NK-92 (cell line): Measurements from ENCODE around the gene SHOC1.
"Not testable (repeated sequence)": the region's sequence is repeated elsewhere in the genome, so short reads cannot be mapped to it uniquely, and the experiment has no call there.

ENCODE experiments used
- DNase-seq: peaks from one replicate; lab custom pipeline; 2025; ENCODE audit not compliant: unreplicated experiment; lab: John Stamatoyannopoulos, UW

Gene SHOC1

DNA sequence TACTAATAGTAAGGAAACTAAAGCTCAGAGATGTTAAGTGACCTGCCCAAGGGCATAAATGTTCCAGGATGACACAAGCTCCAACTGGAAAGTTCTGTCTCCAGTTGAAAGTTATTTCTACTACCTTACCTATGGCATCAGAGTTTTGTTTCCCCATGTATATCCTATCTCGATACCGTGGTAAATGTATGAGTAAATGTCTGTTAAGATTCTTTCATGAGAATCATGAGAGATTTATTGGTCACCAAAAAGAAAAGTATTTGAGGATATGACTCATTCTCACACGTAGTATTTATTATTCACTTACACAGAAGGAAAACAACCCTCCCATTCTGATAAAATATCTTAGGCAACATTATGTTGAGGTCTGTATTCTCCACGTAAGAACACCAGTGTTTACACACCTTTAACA, 11.1 kb upstream of the SHOC1 start:
- no peak for DNase-seq

DNA sequence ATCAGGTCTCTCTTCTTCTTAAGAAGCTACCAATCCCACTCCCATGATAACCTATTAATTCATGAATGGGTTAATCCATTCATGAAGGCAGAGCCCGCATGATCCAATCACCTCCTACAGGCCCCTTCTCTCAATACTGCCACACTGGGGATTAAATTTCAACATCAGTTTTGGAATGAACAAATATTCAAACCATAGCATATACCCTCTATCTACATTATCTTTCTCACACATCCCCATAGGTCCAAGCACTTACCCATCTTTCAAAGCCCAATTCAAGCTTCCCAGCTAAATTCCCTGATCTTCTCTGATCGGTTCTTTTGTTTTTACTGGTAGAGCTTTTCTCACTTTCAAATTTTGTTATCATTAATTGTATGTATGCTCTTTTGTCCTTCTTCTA, 10.5 kb upstream of the SHOC1 start:
- DNase-seq = no peak

DNA sequence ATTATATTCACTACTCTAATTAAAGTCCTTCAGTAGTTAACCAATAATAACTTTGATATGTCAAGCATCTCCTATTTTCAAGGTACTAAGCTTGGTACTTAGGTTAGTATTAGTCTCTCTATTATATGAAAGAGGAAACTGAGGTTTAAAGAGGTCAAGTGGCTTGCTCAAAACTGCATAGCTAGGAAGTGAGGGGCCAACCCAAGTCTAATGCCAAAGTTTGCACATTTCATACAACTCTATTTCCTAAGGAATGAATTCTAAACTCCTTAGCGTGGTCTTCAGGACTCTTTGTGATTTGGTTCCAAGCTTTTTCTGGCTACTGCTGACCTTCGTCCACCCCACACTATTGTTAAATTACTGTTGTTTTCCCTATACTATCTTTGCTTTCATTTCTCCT, 9.9 kb upstream of the SHOC1 start:
- DNase-seq = no peak

DNA sequence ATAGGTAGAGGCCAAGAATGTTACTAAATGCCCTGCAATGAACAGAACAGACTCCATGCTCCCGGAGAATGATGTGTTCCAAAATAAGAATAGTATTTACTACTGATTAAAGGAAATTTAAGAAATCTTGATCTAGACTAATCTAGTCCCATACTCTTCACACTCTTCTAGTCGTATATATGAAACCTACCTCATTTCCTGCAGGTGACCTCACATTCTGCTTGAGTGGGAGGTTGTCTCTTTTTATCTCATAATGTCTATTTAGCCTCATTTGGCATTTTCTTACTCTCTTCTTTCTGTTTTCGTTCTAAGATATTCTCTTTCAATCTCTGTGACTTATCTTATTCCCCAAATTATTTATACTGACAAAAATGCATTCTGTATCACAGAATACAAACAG, 9.2 kb upstream of the SHOC1 start:
- DNase-seq = no peak

DNA sequence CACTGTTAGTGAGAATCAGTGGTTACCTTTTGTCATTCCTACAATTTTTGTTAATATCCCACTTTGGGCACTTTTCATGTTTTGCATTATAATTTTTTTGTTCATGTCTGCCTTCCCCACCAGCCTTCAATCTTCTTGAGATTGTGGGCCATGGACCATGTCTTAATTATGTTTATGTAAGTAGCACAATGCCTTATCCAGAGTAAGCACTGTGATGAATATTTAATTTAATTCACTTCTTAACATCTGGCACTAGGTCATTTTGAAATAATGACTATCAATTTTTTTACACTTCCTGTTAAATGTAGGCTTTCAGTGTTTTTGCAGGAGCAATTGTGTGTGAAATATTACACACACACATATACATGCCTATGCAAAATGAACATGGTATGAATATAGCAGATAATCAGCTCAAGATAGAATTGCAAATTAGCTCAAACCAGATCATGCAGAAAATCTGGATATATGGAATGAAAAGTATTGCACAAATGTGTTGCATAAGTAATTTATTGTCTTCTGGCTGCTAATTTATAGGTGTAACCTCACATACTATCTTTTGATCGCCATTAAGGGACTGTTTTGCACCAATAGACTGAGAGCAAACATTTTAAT, 5.3 kb upstream of the SHOC1 start:
- no peak for DNase-seq

DNA sequence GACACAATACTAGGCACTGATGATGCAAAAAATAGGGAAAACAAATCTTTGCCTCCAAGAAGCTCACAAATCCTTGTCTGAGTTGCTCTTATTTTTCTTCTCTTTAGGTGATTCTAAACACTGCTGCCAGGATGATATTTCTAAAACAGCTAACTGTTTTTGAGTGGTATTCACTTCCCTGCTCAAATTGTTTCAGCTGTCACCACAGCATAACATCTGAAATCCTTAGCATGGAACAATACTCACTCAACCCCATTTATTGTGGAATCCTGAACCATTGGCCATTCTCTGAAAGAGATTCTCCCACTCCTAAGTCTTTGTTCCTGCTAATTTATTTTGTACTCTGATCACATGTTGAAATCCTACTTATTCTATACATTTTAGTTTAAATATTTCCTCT, 4.8 kb upstream of the SHOC1 start:
- no peak for DNase-seq

DNA sequence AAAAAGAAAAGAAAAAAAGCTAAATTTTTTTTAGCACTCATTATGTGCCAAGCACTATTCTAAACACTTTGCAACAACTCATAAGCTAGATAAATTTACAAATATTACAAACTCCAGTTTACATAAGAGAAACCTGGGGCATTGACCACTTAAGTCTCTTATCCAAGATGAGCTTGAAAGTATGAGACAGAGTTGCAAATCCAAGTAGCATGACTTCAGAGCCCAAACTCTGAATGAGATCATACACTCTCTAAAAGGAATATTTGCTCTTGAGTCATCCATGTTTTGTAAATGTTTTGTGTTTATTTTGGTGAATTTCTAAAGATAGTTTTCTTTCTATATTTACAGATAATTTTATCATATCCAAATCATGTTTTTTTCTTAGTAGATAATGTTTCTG, 4.0 kb upstream of the SHOC1 start:
- no peak for DNase-seq

DNA sequence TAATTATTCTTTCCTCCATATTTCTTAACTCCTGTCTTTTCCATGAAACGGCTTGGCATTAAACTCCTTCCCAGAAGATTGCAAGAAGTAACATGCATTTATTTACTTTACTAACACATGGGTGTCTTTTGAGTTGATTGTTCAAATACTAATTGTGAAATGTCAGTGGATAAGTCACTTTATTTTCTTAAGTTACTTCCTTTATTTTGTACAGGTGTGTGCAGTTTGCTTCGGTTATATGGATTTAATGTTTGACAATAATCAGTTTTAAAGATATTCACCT, 761 bp upstream of the SHOC1 start:
- DNase-seq = no peak

DNA sequence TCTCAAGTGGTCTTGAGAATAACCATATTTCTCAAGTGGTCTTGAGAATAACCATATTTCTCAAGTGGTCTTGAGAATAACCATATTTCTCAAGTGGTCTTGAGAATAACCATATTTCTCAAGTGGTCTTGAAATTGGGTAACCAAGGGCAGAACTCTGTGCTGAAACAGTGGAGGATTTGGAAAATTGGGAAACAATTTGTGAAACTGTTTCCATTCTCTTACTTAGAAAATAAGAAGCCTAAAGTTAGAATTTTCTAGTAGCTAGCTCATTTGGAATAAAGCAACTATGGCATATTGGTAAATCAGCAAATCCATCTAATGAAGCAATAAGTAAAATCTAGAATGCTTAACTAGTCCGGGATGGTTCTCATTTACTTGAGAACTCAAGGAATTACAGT, 2.9 kb downstream of the SHOC1 start:
- DNase-seq = not testable (repeated sequence)

DNA sequence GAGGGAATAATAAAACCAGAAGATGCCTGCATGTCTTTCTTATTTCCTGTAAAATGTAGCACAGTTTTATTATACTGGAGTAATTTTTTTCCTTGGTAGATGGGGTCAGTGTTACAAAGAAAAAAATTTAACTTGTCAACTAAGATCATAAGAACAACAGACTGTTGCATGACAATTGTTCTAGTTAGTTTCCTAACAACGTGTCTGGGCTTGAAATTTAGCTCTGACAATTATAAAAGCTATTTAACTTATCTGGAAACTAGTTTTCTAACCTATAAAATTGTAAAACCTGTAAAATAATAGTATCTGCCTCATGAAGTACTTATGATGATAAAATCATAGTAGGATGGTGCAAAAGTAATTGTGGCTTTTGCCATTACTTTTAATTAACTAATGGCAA, 4.9 kb downstream of the SHOC1 start:
- DNase-seq = no peak

DNA sequence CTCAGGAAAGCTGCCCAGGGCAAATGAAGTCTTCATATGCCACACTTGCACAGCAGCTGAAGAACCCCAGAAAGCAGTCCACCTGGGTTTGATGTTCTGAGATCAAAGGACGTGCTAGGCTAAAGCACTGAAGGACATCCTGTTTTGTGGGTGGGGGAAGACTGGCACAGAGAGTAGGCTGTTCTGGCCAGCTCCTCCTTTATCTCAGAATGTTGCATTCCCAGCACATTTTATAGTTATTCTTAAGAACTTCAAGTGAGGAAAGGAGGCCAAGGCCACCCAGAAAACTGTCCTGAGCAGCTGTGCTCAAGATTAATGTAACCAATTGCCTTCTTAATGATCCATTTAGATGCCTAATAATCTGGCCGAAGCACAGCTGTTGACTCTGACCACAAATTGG, 10.9 kb downstream of the SHOC1 start:
- no peak for DNase-seq

DNA sequence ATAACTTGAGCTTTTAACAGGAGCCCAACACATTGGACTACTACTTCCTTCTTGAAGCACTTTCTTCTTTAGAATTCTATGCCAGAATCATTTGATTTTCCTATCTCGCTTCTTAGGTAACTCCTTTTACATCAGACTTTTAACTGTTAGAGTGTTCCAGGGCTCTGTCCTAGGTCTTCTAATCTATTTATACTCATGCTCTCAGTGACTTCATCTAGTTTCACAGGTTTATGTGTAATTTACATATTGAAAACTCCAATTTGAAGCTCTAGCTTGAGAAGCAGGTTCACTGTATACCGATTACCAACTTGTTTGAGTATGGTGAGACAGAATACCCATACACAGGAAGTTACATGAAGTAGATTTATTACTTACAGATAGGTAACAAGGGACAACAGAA, 11.3 kb downstream of the SHOC1 start:
- no peak for DNase-seq

DNA sequence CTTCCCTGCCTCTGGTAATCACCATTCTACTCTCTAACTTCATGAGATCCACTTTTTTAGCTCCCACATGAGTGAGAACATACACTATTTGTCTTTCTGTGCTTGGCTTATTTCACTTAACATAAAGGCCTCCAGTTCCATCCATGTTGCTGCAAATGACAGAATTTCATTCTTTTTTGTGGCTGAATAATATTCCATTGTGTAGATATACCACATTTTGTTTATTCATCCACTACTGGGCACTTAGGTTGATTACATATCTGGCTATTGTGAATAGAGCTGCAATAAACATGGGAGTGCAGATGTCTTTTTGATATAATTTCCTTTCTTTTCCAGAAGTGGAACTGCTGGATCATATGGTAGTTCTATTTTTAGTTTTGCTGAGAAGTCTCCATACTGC, 28.7 kb downstream of the SHOC1 start:
- no peak for DNase-seq

DNA sequence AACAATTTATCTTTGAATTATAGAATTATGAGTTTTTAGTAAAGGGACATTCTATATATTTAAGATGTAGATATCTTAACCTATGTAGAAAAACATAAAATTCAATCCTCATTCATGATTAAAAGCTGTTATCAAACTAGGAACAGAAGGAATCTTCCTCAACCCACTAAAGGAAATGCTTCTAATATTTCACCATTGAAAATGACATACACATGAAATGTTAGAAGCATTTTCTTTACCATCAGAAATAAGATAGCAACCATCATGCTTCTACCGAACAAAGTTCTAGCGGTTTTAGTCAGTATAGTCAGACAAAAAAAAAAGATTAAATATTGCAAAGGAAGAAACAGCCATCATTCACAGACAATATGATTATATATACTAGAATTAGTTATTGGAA, 32.2 kb downstream of the SHOC1 start:
- no peak for DNase-seq

DNA sequence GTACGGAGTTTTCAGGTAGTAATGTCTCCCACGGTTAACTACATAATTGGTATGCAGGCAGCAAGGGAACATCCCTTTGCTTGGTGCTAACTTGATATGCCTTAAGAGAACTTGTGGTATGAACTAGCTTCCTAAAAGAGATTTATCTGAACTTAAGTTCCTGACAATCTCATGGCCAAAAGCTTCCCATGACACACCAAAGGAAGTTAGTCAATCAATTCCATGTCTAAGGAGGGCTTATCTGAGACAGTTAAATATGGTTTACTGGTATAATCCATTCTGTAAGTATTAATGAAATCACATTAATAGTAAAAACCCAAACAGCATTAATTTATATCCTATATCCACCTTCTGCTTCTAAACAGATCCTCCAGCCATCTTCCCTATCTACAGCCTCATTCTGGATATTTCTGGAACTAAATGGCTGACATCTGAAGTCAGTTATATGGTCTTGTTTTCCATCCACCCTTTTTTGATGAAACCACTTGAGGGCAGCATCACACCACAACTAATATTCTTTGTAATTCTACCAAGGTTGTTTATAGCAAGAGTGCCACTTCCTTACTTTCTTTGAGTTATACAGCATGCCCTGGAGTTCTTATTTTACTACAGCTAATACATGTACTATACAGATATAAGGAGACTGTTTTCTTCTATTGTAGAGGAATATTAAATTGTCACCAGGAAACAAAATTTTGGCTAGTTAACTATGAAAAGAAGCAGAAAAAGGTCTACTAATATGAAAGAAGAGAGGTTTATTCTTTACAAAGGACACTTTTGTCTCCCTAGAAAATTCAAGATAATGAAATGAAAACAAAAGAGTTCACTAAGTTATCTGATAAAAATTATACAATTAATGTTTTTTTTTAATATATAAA, 34.7 kb downstream of the SHOC1 start:
- DNase-seq = no peak

DNA sequence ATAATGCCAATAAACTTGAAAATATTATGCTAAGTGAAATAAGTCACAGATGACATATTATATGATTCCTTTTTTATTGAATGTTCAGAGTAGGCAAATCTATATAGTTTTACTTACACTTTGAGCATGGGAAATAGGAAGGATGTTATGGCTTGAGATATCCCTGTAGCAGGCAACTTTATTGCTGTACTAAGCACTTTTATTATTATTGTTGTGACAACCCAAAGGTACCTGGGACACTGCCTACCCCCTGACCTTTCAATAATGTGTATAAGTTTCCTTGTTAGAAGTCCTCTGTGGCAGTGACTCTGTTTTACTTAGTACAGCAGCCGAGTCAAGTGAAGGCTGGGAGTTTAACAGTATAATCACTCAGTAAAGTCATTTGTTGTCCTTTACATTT, 39.9 kb downstream of the SHOC1 start:
- DNase-seq = no peak

DNA sequence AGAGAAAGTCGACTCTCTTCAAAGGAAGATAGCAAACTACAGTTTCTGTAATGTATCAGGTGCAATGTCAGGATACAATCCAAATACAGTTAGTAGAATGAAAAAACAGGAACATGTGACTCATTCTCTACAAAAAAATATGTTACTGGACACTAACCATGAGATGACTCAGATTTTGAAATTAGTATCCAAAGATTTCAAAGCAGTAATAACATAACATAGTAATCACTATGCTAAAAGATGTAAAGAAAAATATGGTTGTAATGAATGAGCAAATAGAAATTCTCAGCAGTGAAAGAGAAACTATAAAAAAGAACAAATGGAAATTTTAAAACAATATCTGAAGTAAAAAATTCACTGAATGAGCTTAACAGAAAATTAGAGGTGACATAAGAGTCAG, 42.3 kb downstream of the SHOC1 start:
- DNase-seq = no peak
